ENCODE data around the gene MAD1L1.

DNA sequence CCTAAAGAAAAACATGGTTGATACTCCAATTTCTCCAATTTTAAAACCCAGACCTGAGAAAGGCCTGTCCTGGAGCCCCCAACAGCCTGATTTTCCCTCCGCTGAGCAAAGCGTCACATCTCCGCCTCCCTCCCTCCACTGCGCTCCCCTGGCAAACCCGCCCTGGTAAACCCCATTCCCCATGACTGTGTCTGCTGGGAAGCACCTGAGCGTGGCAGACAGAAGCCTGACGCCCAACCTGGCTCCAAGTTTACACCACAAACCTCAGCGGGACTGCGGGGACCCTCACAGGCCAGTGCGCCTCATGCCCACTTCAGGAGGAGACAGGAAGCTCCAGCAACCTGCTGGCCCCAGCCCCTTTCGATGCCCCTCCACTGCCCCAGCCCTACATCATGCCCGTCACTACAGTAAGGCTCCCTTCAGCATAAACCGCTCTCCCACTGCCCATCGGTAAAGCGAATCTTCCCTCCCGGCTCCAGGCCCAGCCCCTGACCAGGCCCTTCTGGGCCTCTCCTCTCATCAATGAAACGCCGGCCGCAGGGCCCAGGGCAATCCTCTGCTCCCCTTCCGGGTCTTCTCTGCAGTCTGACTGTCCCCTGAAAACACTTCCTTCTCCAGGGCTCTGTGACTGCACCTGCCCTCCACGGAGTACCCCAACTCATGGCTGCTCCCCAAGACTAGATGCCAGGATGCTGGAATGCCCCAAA is 233.3 kb downstream of the MAD1L1 start:
- TF ChIP-seq, protein P1, sequence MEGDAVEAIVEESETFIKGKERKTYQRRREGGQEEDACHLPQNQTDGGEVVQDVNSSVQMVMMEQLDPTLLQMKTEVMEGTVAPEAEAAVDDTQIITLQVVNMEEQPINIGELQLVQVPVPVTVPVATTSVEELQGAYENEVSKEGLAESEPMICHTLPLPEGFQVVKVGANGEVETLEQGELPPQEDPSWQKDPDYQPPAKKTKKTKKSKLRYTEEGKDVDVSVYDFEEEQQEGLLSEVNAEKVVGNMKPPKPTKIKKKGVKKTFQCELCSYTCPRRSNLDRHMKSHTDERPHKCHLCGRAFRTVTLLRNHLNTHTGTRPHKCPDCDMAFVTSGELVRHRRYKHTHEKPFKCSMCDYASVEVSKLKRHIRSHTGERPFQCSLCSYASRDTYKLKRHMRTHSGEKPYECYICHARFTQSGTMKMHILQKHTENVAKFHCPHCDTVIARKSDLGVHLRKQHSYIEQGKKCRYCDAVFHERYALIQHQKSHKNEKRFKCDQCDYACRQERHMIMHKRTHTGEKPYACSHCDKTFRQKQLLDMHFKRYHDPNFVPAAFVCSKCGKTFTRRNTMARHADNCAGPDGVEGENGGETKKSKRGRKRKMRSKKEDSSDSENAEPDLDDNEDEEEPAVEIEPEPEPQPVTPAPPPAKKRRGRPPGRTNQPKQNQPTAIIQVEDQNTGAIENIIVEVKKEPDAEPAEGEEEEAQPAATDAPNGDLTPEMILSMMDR (IDR thresholded peaks at IDR 0.05; ENCODE audit: insufficient read depth, low read length, poor library complexity, severe bottlenecking), result no peak
- no peak for TF ChIP-seq EZH2phosphoT487 (conservative IDR thresholded peaks at IDR 0.05; ENCODE audit: low read length)
